ENCODE measurements around the gene CDK19. TPM values are rescaled to one million over a fixed set of nuclear protein-coding genes. Genes with fewer than 3 reads are reported as not detected.

The CDK19 gene
- total RNA-seq, 4 donors from 2014 or later = 3.0 to 7.4 (median 6.3) TPM

GRCh38 chr6:110575925-110576463 is 239.3 kb downstream of the CDK19 start:
- Histone ChIP-seq H3K9me3 (no peaks in the 10 kb centered on the region), H3K27ac (no peak overlapping the region), H3K4me3 (no peak overlapping the region), H3K27me3 (no peaks in the 10 kb centered on the region), H3K36me3 (no peaks in the 10 kb centered on the region), H3K4me1 (no peaks in the 10 kb centered on the region)
- DNase-seq (no peak), ATAC-seq (no peak)
- intact Hi-C loops (cut with DNase I; ENCODE audit: low total_unique reads) (no loop called here), in situ Hi-C loops (cut with MboI; ENCODE audit: low sequenced_read_pairs in 4 of 4) (no loop called here)
- no peak for TF ChIP-seq CTCF (IDR thresholded peaks at IDR 0.05 in 4 of 5, conservative IDR thresholded peaks at IDR 0.05 in 1 of 5)
- TF ChIP-seq POLR2A (IDR thresholded peaks at IDR 0.05) = no peak

- intact Hi-C loops (cut with DNase I; ENCODE audit: low total_unique reads) (no loop called here), in situ Hi-C loops (cut with MboI; ENCODE audit: low sequenced_read_pairs in 4 of 4) (no loop called here)
- Histone ChIP-seq H3K4me3 (no peak overlapping the region), H3K27me3 (no peaks in the 10 kb centered on the region), H3K36me3 (no peaks in the 10 kb centered on the region), H3K27ac (no peak overlapping the region), H3K4me1 (no peaks in the 10 kb centered on the region), H3K9me3 (no peaks in the 10 kb centered on the region)
- DNase-seq (no peak), ATAC-seq (no peak)
- no peak for TF ChIP-seq POLR2A (IDR thresholded peaks at IDR 0.05)
- no peak for TF ChIP-seq CTCF (IDR thresholded peaks at IDR 0.05 in 4 of 5, conservative IDR thresholded peaks at IDR 0.05 in 1 of 5)
These were observed 240.5 kb downstream of the CDK19 start for GRCh38 chr6:110574817-110575216.

- TF ChIP-seq POLR2A (IDR thresholded peaks at IDR 0.05) (no peak), CTCF (IDR thresholded peaks at IDR 0.05 in 4 of 5, conservative IDR thresholded peaks at IDR 0.05 in 1 of 5) (no peak)
- ATAC-seq (no peak), DNase-seq (no peak)
- intact Hi-C loops (cut with DNase I; ENCODE audit: low total_unique reads) (no loop called here), in situ Hi-C loops (cut with MboI; ENCODE audit: low sequenced_read_pairs in 4 of 4) (no loop called here)
- Histone ChIP-seq H3K27ac (no peak overlapping the region), H3K9me3 (no peaks in the 10 kb centered on the region), H3K27me3 (no peaks in the 10 kb centered on the region), H3K4me1 (no peaks in the 10 kb centered on the region), H3K4me3 (no peak overlapping the region), H3K36me3 (no peaks in the 10 kb centered on the region)
These were observed 241.7 kb downstream of the CDK19 start for GRCh38 chr6:110573537-110573936.

- TF ChIP-seq POLR2A (IDR thresholded peaks at IDR 0.05) (no peak), CTCF (IDR thresholded peaks at IDR 0.05 in 4 of 5, conservative IDR thresholded peaks at IDR 0.05 in 1 of 5) (no peak)
- ATAC-seq = no peak
- no peak overlapping the region for H3K4me3 ChIP-seq
- no peaks in the 10 kb centered on the region for H3K4me1 ChIP-seq
- H3K9me3 ChIP-seq = no peaks in the 10 kb centered on the region
- intact Hi-C loops (cut with DNase I; ENCODE audit: low total_unique reads) (no loop called here), in situ Hi-C loops (cut with MboI; ENCODE audit: low sequenced_read_pairs in 4 of 4) (no loop called here)
- no peak for DNase-seq
- no peak overlapping the region for H3K27ac ChIP-seq
- no peaks in the 10 kb centered on the region for H3K36me3 ChIP-seq
- no peaks in the 10 kb centered on the region for H3K27me3 ChIP-seq
These were observed 242.1 kb downstream of the CDK19 start for GRCh38 chr6:110573136-110573535.
